Fibroblast of the aortic adventitia (primary cell): ENCODE results near the gene KIT. TPM values are rescaled to one million over a fixed set of nuclear protein-coding genes. Genes with fewer than 3 reads are reported as not detected.
"Not testable (repeated sequence)": the region's sequence is repeated elsewhere in the genome, so short reads cannot be mapped to it uniquely, and the experiment has no call there.

Source experiments
- DNase-seq: peaks from one replicate; pipeline ENCODE4 v3.0.0-alpha.2; 2010; ENCODE audit warnings: low read depth
- H3K4me3 ChIP-seq: 2 replicates; pipeline ENCODE4 v1.5.1; 2011; ENCODE audit warnings: low read depth, mild to moderate bottlenecking, control low read depth, low read length, moderate library complexity
- total RNA-seq: library from RNA; depleted of rRNA; stranded (reverse); fragments of >200 nt; gene quantifications from 2 replicates; pipeline ENCODE4 v1.2.3, GENCODE V29; 2012; ENCODE audit warnings: low replicate concordance
- TF ChIP-seq, protein P1 (sequence below): IDR thresholded peaks from 2 replicates; pipeline ENCODE4 v1.5.1; 2011; ENCODE audit warnings: mild to moderate bottlenecking, low read length, control low read depth, inconsistent platforms; ENCODE audit not compliant: insufficient read depth

KIT gene
- total RNA-seq, 1 donor = 2.7 TPM

DNA sequence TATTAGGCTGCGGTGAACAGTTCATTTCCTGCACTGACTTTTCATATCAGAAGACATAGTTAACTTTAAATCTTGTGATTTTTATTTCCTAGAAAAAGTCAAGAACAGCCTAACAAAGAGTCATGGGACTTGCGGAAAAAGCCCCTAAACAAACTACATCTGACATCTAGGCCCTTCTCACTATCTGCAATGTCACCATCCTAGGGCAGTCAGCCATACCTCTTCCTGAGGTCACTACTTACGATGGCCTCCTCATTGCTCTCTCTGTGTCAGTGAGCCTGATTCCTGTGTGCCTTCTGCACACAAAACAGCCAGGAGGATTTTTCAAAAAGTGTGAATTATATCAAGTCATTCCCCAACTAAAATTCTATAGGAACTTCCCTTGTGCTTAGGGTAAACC lies 22.4 kb upstream of the KIT start:
- H3K4me3 ChIP-seq = no peak overlapping the region
- TF ChIP-seq, protein P1, sequence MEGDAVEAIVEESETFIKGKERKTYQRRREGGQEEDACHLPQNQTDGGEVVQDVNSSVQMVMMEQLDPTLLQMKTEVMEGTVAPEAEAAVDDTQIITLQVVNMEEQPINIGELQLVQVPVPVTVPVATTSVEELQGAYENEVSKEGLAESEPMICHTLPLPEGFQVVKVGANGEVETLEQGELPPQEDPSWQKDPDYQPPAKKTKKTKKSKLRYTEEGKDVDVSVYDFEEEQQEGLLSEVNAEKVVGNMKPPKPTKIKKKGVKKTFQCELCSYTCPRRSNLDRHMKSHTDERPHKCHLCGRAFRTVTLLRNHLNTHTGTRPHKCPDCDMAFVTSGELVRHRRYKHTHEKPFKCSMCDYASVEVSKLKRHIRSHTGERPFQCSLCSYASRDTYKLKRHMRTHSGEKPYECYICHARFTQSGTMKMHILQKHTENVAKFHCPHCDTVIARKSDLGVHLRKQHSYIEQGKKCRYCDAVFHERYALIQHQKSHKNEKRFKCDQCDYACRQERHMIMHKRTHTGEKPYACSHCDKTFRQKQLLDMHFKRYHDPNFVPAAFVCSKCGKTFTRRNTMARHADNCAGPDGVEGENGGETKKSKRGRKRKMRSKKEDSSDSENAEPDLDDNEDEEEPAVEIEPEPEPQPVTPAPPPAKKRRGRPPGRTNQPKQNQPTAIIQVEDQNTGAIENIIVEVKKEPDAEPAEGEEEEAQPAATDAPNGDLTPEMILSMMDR = no peak
- no peak for DNase-seq

DNA sequence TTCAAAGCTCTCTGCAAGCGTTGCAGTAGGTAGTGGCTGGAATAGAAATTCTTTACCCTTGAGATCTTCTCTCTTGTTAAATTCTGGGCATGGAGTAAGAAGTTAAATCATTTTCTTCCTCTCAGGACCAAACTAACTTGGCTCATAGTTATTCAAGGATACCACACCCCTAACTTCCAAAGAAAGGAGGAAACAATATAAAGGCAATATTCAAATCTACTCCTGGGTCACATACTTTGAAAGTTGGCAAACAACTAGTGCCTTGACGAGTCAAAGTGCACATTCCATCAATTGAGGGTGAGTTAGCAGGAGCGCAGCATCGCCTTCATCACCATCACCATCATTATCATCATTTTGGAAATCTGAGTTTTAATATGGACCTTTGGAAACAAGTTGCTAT lies 20.4 kb upstream of the KIT start:
- TF ChIP-seq, protein P1 = no peak
- no peak for DNase-seq
- no peak overlapping the region for H3K4me3 ChIP-seq

DNA sequence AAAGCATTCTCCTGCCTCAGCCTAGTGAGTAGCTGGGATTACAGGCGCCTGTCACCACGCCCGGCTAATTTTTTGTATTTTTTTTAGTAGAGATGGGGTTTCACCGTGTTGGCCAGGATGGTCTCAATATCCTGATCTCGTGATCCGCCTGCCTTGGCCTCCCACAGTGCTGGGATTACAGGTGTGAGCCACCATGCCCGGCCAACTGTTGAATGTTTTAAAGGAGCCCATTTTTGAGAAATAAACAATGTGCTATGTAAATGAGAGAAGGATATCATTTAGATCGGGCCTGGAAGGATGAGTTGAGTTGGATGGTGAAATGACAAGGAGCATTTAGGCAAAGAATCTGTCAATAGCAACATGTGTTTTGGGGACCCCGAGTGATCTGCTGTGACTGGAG lies 16.7 kb upstream of the KIT start:
- not testable (repeated sequence) for DNase-seq, H3K4me3 ChIP-seq

DNA sequence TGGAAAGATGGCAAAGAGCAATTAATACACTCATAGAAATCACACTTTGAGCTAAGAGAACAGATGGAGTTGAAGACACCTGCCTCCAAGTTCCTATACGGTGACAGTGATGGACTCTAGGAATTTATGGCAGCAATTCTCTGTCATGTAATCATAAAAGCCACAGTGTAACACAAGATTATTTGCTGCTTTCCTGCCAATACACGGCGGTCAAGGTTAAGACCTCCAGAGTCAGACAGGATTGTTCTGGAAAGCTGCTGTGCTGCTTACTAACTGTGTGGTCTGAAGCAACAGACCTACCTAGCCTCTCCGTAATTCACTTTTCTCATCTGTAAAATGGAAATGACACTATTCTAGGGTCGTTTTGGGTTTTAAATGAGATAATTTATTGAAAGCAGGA lies 14.6 kb upstream of the KIT start:
- DNase-seq = no peak
- TF ChIP-seq, protein P1 = no peak
- H3K4me3 ChIP-seq = no peak overlapping the region

DNA sequence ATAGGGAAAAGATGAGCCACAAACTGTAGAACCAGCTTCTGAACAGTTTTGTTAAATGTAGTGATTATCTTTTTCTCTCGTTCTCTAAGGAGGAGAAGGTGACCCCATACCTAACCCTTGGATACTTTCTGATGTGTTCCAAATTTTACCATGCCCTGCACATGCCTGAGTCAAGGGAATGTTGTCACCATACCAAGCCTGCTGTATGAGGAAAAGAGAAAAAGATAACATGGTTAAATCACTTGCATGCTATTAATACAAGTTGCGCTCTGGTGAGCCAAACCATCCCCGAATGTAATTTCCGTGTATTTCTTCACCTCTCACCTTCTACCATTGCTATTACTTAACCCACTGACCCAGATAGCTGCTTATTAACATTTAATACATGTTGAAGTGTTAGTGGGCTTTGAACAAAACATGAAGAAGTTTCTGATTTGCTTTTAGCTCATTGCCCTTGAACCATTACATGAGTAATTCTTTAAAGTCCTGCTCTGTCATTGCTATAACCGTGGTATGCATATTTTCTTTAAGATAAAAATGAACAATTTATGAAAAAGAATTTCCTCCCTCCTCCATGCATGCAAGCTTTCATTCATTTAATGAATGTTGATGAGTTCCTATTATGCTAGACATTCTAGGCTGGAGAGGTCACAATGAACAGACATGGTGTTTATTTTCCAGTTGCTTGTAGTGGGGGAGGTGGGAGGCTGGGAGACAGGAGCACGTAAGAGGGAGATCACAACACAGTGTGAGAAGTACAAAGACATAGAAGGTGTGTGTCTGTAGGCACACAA lies 13.6 kb upstream of the KIT start:
- TF ChIP-seq, protein P1 = no peak
- no peak for DNase-seq
- H3K4me3 ChIP-seq = no peak overlapping the region

DNA sequence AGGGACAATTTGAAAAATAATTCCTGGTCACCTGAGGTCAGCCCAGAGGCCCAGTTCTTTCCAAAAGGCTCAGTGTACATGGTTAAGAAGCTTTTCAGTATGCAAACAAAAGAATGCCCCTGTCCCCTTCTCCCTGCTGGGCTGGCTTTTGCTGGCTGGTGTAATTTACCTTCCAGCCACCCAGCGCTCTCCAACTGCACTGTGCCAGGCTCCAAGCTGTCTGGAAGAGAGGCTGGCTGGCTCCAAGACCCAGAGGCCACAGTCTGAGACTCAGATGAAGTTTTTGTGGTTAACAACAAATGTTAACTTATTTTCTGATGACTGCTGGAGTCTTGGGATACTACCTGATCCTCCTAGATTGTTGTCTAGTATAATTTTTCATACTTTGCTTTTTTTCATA lies 11.9 kb upstream of the KIT start:
- DNase-seq = no peak
- TF ChIP-seq, protein P1 = no peak
- H3K4me3 ChIP-seq = no peak overlapping the region

DNA sequence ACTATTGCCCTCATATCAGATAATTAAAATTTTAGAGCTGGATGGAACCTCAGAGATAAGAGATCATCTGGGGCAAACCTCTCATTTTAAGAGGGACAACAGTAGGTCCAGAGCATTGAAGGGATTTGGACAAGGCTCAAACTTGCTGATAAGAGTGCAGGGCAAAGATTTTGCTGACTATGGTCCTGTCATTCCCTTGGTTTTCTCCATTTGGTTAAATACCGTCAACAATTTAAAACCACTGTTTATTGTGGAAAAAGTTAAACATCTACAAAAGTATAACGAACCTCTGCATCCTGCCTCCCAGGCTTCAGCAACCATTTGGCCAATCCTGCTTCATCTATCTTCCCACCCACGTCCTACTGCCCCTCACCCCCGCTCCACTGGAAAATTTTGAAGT lies 10.7 kb upstream of the KIT start:
- DNase-seq = no peak
- H3K4me3 ChIP-seq = no peak overlapping the region
- TF ChIP-seq, protein P1 = no peak
